Trophoblast cell (in vitro differentiated cells and primary cell): Measurements from ENCODE around the gene RALGDS.

Source experiments
- DNase-seq, 2 donors: peaks; one replicate each; pipeline ENCODE4 v3.0.0-alpha.2; 2016
- H2AFZ ChIP-seq: 2 replicates; pipeline ENCODE4 v1.6.1; 2013; ENCODE audit warnings: low read length, moderate library complexity, mild to moderate bottlenecking; ENCODE audit not compliant: insufficient read depth, poor library complexity
- H2AK5ac ChIP-seq: 2 replicates; pipeline ENCODE4 v1.6.1; 2013; ENCODE audit warnings: mild to moderate bottlenecking, low read length
- H2BK120ac ChIP-seq: 2 replicates; pipeline ENCODE4 v1.6.1; 2013; ENCODE audit warnings: low read length, mild to moderate bottlenecking, moderate library complexity; ENCODE audit not compliant: insufficient read depth, poor library complexity
- H2BK12ac ChIP-seq: 2 replicates; pipeline ENCODE4 v1.6.1; 2013; ENCODE audit warnings: mild to moderate bottlenecking, low read length, moderate library complexity
- H2BK5ac ChIP-seq: 2 replicates; pipeline ENCODE4 v1.6.1; 2013; ENCODE audit warnings: low read length, low read depth, moderate library complexity, mild to moderate bottlenecking; ENCODE audit not compliant: poor library complexity
- H3K14ac ChIP-seq: 2 replicates; pipeline ENCODE4 v1.6.1; 2013; ENCODE audit warnings: mild to moderate bottlenecking, low read length
- H3K18ac ChIP-seq: 2 replicates; pipeline ENCODE4 v1.6.1; 2013; ENCODE audit warnings: mild to moderate bottlenecking, low read length
- H3K23ac ChIP-seq: 2 replicates; pipeline ENCODE4 v1.6.1; 2013; ENCODE audit warnings: low read length
- H3K27ac ChIP-seq: 2 replicates; pipeline ENCODE4 v1.5.1; 2013; ENCODE audit warnings: low read depth, mild to moderate bottlenecking, inconsistent platforms, low read length, moderate library complexity
- H3K27me3 ChIP-seq: 2 replicates; pipeline ENCODE4 v1.6.1; 2013; ENCODE audit warnings: inconsistent platforms, mild to moderate bottlenecking, low read length, moderate library complexity; ENCODE audit not compliant: insufficient read depth
- H3K36me3 ChIP-seq, 2 experiments: 1 replicate in 1 of 2; 2 replicates in 1 of 2; pipeline ENCODE4 v1.6.1; 2013; ENCODE audit warnings: low read length in 2 of 2, mild to moderate bottlenecking in 2 of 2, moderate library complexity in 1 of 2; ENCODE audit not compliant: insufficient read depth in 2 of 2, control insufficient read depth in 1 of 2
- H3K4ac ChIP-seq: 2 replicates; pipeline ENCODE4 v1.6.1; 2013; ENCODE audit warnings: low read depth, mild to moderate bottlenecking, low read length, moderate library complexity
- H3K4me1 ChIP-seq, 2 experiments: 1 replicate in 1 of 2; 2 replicates in 1 of 2; pipeline ENCODE4 v1.6.1; 2013; ENCODE audit warnings: low read length in 2 of 2, mild to moderate bottlenecking in 2 of 2, moderate library complexity in 1 of 2; ENCODE audit not compliant: insufficient read depth in 2 of 2, control insufficient read depth in 1 of 2
- H3K4me2 ChIP-seq: 2 replicates; pipeline ENCODE4 v1.6.1; 2013; ENCODE audit warnings: inconsistent platforms, mild to moderate bottlenecking, low read length, moderate library complexity
- H3K4me3 ChIP-seq: 2 replicates; pipeline ENCODE4 v1.5.1; 2013; ENCODE audit warnings: mild to moderate bottlenecking, low read depth, low read length, inconsistent platforms
- H3K79me1 ChIP-seq: one replicate; pipeline ENCODE4 v1.6.1; 2013; ENCODE audit warnings: low read length
- H3K79me2 ChIP-seq: 2 replicates; pipeline ENCODE4 v1.6.1; 2013; ENCODE audit warnings: low read length, mild to moderate bottlenecking; ENCODE audit not compliant: control insufficient read depth, insufficient read depth, poor library complexity
- H3K9ac ChIP-seq: 2 replicates; pipeline ENCODE4 v1.6.1; 2013; ENCODE audit warnings: mild to moderate bottlenecking, low read length
- H3K9me3 ChIP-seq: 2 replicates; pipeline ENCODE4 v1.6.1; 2013; ENCODE audit warnings: low read depth, mild to moderate bottlenecking, control low read depth, inconsistent platforms, low read length; ENCODE audit not compliant: insufficient read depth
- H4K12ac ChIP-seq: 2 replicates; pipeline ENCODE4 v1.6.1; 2013; ENCODE audit warnings: low read depth, mild to moderate bottlenecking, low read length, moderate library complexity
- H4K8ac ChIP-seq: 2 replicates; pipeline ENCODE4 v1.6.1; 2013; ENCODE audit warnings: low read depth, mild to moderate bottlenecking, low read length, moderate library complexity
- H4K91ac ChIP-seq: one replicate; pipeline ENCODE4 v1.6.1; 2013; ENCODE audit warnings: low read depth, mild to moderate bottlenecking, low read length, moderate library complexity
- WGBS: extraction: QIAGEN DNeasy Blood & Tissue Kit; methylation state at CpG from one replicate; pipeline ENCODE4 v1.1.7; 2013; ENCODE audit warnings: missing lambda C conversion rate; ENCODE audit not compliant: insufficient read length, insufficient coverage; ENCODE audit errors: extremely low coverage; 5-methylcytosine and 5-hydroxymethylcytosine counted together

The RALGDS gene

GRCh38 chr9:133154097-133154989 lies 33.3 kb upstream of the RALGDS start:
- Histone ChIP-seq H3K4ac (no peak overlapping the region), H2BK5ac (no peak overlapping the region), H3K4me1 (peaks cover 3% of the 10 kb centered on the region in 2 experiments), H2AK5ac (no peak overlapping the region), H3K79me2 (peaks cover 2% of the 10 kb centered on the region), H3K9me3 (no peaks in the 10 kb centered on the region), H2AFZ (no peak overlapping the region), H3K27me3 (no peaks in the 10 kb centered on the region), H2BK12ac (no peak overlapping the region), H4K8ac (no peak overlapping the region), H3K14ac (no peak overlapping the region), H4K12ac (no peak overlapping the region), H3K9ac (no peak overlapping the region), H3K36me3 (peaks cover 11 to 18% of the 10 kb centered on the region in 2 experiments), H3K23ac (no peak overlapping the region), H3K27ac (no peak overlapping the region), H4K91ac (no peak overlapping the region), H3K4me3 (no peak overlapping the region), H3K79me1 (peaks cover 3% of the 10 kb centered on the region), H3K4me2 (no peak overlapping the region), H2BK120ac (no peak overlapping the region), H3K18ac (no peak overlapping the region)
- no peak for DNase-seq
- no CpG with 5 or more reads among the region's 13 CpGs for WGBS

DNA sequence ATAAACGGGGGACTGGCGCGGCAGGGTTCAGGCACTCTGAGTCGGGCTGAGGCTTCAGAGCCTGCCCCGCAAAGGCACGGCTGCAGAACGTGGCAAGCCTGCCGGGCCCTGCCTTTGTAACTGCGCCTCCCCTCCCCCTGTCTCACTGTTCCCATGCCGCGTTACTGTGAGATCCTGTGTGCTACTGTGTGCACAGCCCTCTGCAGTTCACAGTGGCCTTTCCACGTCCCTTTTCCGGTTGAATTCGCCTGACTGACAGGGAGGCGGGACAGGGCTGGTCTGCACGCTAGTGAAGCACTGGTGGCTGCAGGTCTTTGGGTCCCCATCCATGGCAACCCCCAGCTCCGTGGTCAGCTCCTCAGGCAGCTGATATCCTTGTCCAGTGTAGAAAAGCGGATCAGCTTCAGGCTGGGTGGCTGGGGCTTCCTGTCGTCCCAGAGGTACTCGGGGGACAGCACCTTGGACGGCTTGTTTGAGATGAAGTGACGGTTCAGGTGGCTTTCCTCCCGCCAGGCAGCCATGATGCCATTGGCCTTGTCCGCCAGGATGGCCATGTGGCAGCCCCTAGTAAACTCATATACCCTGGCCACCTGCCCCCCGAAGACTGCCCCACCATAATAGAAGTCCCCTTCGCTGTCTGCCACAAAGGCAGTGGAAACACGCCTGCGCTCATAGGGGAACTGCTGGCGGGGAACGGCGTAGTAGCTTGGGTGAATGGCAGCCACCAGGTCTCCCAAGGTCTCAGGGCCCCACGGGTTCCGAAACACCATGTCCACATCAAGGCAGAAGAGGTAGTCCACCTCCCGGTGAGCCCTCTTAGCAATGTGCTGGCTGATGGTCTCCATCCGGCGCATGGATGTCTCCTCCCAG lies 32.4 kb upstream of the RALGDS start:
- H3K36me3 ChIP-seq: peaks cover 11 to 18% of the 10 kb centered on the region in 2 experiments
- H3K23ac ChIP-seq: no peak overlapping the region
- no peak overlapping the region for H3K4me3 ChIP-seq
- no peak overlapping the region for H2BK5ac ChIP-seq
- H3K79me2 ChIP-seq: peaks cover 6% of the 10 kb centered on the region
- H2AFZ ChIP-seq: no peak overlapping the region
- H3K14ac ChIP-seq: no peak overlapping the region
- no peak overlapping the region for H3K4me2 ChIP-seq
- no peak overlapping the region for H2BK12ac ChIP-seq
- no peak overlapping the region for H4K12ac ChIP-seq
- no peak overlapping the region for H3K9ac ChIP-seq
- no peak overlapping the region for H4K8ac ChIP-seq
- H3K4me1 ChIP-seq: peaks cover 3 to 5% of the 10 kb centered on the region in 2 experiments
- H3K79me1 ChIP-seq: peaks cover 8% of the 10 kb centered on the region
- no peak overlapping the region for H2AK5ac ChIP-seq
- DNase-seq: no peak
- H4K91ac ChIP-seq: no peak overlapping the region
- H3K18ac ChIP-seq: no peak overlapping the region
- no peak overlapping the region for H3K4ac ChIP-seq
- no peak overlapping the region for H2BK120ac ChIP-seq
- no peaks in the 10 kb centered on the region for H3K9me3 ChIP-seq
- no CpG with 5 or more reads among the region's 36 CpGs for WGBS
- no peaks in the 10 kb centered on the region for H3K27me3 ChIP-seq
- H3K27ac ChIP-seq: no peak overlapping the region

- H2AK5ac ChIP-seq: no peak overlapping the region
- H3K9me3 ChIP-seq: no peaks in the 10 kb centered on the region
- H3K4me2 ChIP-seq: no peak overlapping the region
- no peak overlapping the region for H3K4ac ChIP-seq
- H2BK5ac ChIP-seq: no peak overlapping the region
- peaks cover 11 to 18% of the 10 kb centered on the region in 2 experiments for H3K36me3 ChIP-seq
- H3K18ac ChIP-seq: no peak overlapping the region
- no peak overlapping the region for H3K14ac ChIP-seq
- H2BK12ac ChIP-seq: no peak overlapping the region
- H4K12ac ChIP-seq: no peak overlapping the region
- no peak overlapping the region for H3K4me3 ChIP-seq
- no peak overlapping the region for H2BK120ac ChIP-seq
- peaks cover 14% of the 10 kb centered on the region for H3K79me1 ChIP-seq
- H4K91ac ChIP-seq: no peak overlapping the region
- DNase-seq: no peak
- H3K4me1 ChIP-seq: peaks cover 12 to 19% of the 10 kb centered on the region in 2 experiments
- H2AFZ ChIP-seq: no peak overlapping the region
- no peak overlapping the region for H3K9ac ChIP-seq
- H3K27ac ChIP-seq: no peak overlapping the region
- H3K79me2 ChIP-seq: peaks cover 7% of the 10 kb centered on the region
- no peak overlapping the region for H4K8ac ChIP-seq
- no peak overlapping the region for H3K23ac ChIP-seq
- WGBS: no CpG with 5 or more reads among the region's 14 CpGs
- H3K27me3 ChIP-seq: no peaks in the 10 kb centered on the region
These were observed 30.8 kb upstream of the RALGDS start for GRCh38 chr9:133151601-133152525.

- Histone ChIP-seq H4K8ac (no peak overlapping the region), H3K79me2 (peaks cover 7% of the 10 kb centered on the region), H3K4ac (no peak overlapping the region), H3K18ac (no peak overlapping the region), H3K4me1 (peaks cover 12 to 19% of the 10 kb centered on the region in 2 experiments), H4K12ac (no peak overlapping the region), H3K79me1 (peaks cover 14% of the 10 kb centered on the region), H3K4me3 (no peak overlapping the region), H2BK120ac (no peak overlapping the region), H3K14ac (no peak overlapping the region), H3K23ac (no peak overlapping the region), H2AFZ (no peak overlapping the region), H3K9ac (no peak overlapping the region), H3K9me3 (no peaks in the 10 kb centered on the region), H3K27me3 (no peaks in the 10 kb centered on the region), H3K27ac (no peak overlapping the region), H4K91ac (no peak overlapping the region), H2BK5ac (no peak overlapping the region), H3K36me3 (peaks cover 11 to 18% of the 10 kb centered on the region in 2 experiments), H2AK5ac (no peak overlapping the region), H2BK12ac (no peak overlapping the region), H3K4me2 (no peak overlapping the region)
- WGBS: no CpG with 5 or more reads among the region's 6 CpGs
- DNase-seq: no peak
These were observed 30.0 kb upstream of the RALGDS start for GRCh38 chr9:133151041-133151440.
